Natural killer cell (primary cell): ENCODE measurements around the gene DOCK2. TPM values are rescaled to one million over a fixed set of nuclear protein-coding genes. Genes with fewer than 3 reads are reported as not detected.
"Not testable (repeated sequence)": the region's sequence is repeated elsewhere in the genome, so short reads cannot be mapped to it uniquely, and the experiment has no call there.

ENCODE experiments used
- ATAC-seq, 3 donors: fragments of 150-1000 bp in 2 of 3; fragments of 200-7000 bp in 1 of 3; cut with Tn5 transposase; 1 replicate in 1 of 3; 2 replicates in 2 of 3; pipeline ENCODE4 v1.10.0; 2021; ENCODE audit warnings: mild to moderate bottlenecking in 2 of 3, moderate library complexity in 2 of 3
- DNase-seq, 2 donors: peaks; one replicate each; pipeline versions ENCODE4 v3.0.0 to v3.0.0-alpha.2; 2013 to 2021; ENCODE audit warnings: mixed read lengths in 1 of 2
- H3K27ac ChIP-seq: one replicate; pipeline ENCODE4 v1.5.1; 2013; ENCODE audit warnings: mild to moderate bottlenecking, low read length
- H3K27me3 ChIP-seq: one replicate; pipeline ENCODE4 v1.6.1; 2013; ENCODE audit warnings: low read length; ENCODE audit not compliant: control insufficient read depth, insufficient read depth
- H3K36me3 ChIP-seq: one replicate; pipeline ENCODE4 v1.6.1; 2013; ENCODE audit warnings: low read length; ENCODE audit not compliant: control insufficient read depth, insufficient read depth
- H3K4me1 ChIP-seq: one replicate; pipeline ENCODE4 v1.6.1; 2013; ENCODE audit warnings: low read length; ENCODE audit not compliant: control insufficient read depth, insufficient read depth
- H3K4me3 ChIP-seq: one replicate; pipeline ENCODE4 v1.5.1; 2013; ENCODE audit warnings: low read length
- H3K9me3 ChIP-seq: one replicate; pipeline ENCODE4 v1.6.1; 2013; ENCODE audit warnings: low read length; ENCODE audit not compliant: control insufficient read depth, insufficient read depth
- H3K27ac Mint-ChIP-seq, 2 donors: one replicate each; pipeline ENCODE4 v1.8.0; 2022; ENCODE audit warnings: mild to moderate bottlenecking in 2 of 2, mixed read lengths in 2 of 2, moderate library complexity in 1 of 2
- H3K27me3 Mint-ChIP-seq, 2 donors: one replicate each; pipeline ENCODE4 v1.8.0; 2022; ENCODE audit warnings: low read depth in 2 of 2, mixed read lengths in 2 of 2
- H3K36me3 Mint-ChIP-seq: one replicate; pipeline ENCODE4 v1.8.0; 2022; ENCODE audit warnings: mixed read lengths
- H3K4me1 Mint-ChIP-seq, 2 donors: one replicate each; pipeline ENCODE4 v1.8.0; 2022; ENCODE audit warnings: mixed read lengths in 2 of 2
- H3K4me3 Mint-ChIP-seq: one replicate; pipeline ENCODE4 v1.8.0; 2022; ENCODE audit warnings: mild to moderate bottlenecking, moderate library complexity, mixed read lengths
- H3K9me3 Mint-ChIP-seq, 2 donors: one replicate each; pipeline ENCODE4 v1.8.0; 2022; ENCODE audit warnings: mixed read lengths in 2 of 2
- CTCF ChIP-seq: fragments of 200-600 bp; IDR thresholded peaks from one replicate; pipeline ENCODE4 v1.8.0; 2022; ENCODE audit warnings: antibody characterized with exemption
- WGBS: methylation state at CpG from one replicate; pipeline ENCODE4 v1.1.7; 2013; ENCODE audit warnings: missing lambda C conversion rate; ENCODE audit not compliant: insufficient coverage; 5-methylcytosine and 5-hydroxymethylcytosine counted together
- intact Hi-C: fragments of 100-400 bp; cut with micrococcal nuclease; formaldehyde crosslinking; loops from one replicate; pipeline ENCODE4 v1.14.2; 2022
- total RNA-seq, 4 donors: library from RNA; stranded (reverse); fragments of 120-200 nt in 1 of 4; gene quantifications; one replicate each; pipeline versions ENCODE4 v1.2.3 to v1.2.4, GENCODE V29; 2013 to 2022

DOCK2 gene
- total RNA-seq, 3 donors from 2014 or later (not counting 1 experiment from before 2014, with no cell fraction given): 317 to 361 (median 320) TPM

DNA sequence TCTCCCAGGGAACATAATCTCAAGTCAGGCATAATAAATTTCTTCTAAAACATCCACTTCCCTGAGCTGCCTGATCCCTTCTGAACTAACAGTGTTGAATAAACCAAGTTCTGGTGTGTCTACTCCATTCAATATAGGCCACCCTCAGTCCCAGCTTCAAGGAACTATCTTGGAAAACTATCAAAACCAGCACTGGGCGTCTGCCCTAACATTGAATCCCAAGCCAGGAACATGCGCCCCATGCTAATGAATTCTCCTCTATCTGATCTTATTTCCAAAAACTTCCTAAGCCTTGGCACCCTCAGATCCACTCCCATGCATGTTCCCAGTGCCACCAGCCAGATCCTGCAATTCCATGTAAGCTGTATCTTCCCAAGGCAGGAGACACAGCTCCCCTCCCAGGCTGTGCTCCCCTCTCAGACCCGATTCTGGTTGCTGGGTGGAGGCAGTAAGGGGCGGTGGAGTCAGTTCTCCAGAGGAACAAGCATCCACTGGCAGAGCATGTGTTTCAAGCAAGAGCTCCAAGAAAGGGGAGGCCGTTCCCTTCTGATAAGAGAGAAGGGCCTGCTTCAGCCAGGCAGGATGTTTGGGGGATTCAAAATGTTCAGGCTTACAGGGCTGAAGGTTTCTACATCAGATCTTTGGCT, 455.5 kb downstream of the DOCK2 start:
- H3K27me3 Mint-ChIP-seq: peaks cover 0 to under 1% of the 10 kb centered on the region in 2 donors
- no peak for DNase-seq
- H3K27ac Mint-ChIP-seq: no peak overlapping the region
- Histone ChIP-seq H3K4me1 (no peaks in the 10 kb centered on the region), H3K27me3 (no peaks in the 10 kb centered on the region), H3K27ac (no peak overlapping the region), H3K4me3 (no peak overlapping the region), H3K36me3 (no peaks in the 10 kb centered on the region), H3K9me3 (no peaks in the 10 kb centered on the region)
- H3K4me1 Mint-ChIP-seq: peaks cover 0 to 4% of the 10 kb centered on the region in 2 donors
- no peaks in the 10 kb centered on the region for H3K9me3 Mint-ChIP-seq
- no peaks in the 10 kb centered on the region for H3K36me3 Mint-ChIP-seq
- no peak for TF ChIP-seq CTCF
- WGBS: 85% methylated on average over 5 of the region's 5 CpGs
- intact Hi-C loops: no loop called here
- H3K4me3 Mint-ChIP-seq: no peak overlapping the region
- no peak for ATAC-seq

DNA sequence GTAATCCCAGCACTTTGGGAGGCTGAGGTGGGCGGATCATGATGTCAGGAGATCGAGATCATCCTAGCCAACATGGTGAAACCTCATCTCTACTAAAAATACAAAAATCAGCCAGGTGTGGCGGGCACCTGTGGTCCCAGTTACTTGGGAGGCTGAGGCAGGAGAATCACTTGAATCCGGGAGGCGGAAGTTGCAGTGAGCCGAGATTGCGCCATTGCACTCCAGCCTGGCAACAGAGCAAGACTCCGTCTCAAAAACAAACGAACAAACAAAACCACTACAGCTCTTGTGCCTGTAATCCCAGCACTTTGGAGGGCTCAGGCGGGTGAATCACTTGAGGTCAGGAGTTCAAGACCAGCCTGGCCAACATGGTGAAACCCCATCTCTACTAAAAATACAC, 457.3 kb downstream of the DOCK2 start:
- H3K4me1 Mint-ChIP-seq, H3K4me3 ChIP-seq, H3K36me3 ChIP-seq, intact Hi-C loops, H3K27ac Mint-ChIP-seq, H3K9me3 Mint-ChIP-seq, H3K27me3 Mint-ChIP-seq, ATAC-seq, H3K4me3 Mint-ChIP-seq, H3K4me1 ChIP-seq, DNase-seq, H3K36me3 Mint-ChIP-seq, H3K27ac ChIP-seq, H3K27me3 ChIP-seq, H3K9me3 ChIP-seq: not testable (repeated sequence)
- WGBS: 94% methylated on average over 10 of the region's 10 CpGs

DNA sequence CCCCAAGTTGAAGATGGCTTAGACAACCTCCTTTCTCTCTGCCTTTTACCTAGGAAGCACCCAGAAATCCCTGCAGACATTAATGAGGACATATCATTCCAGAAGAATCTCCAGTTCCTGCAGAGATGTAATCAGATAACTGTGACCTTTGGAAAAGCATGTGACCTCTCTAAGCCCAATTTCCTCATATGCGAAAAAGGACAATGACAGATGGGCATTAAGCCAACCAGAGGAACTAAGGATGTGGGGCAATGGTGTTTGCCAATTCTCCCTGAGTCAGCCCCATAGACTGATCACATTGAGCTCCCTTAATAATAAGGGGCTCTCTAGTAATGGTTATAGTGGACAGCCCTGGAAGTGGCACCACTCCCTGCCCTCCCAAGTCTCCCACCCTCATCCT, 458.6 kb downstream of the DOCK2 start:
- 78% methylated on average over 1 of the region's 1 CpG for WGBS
- intact Hi-C loops: no loop called here
- peaks cover 0 to 12% of the 10 kb centered on the region in 2 donors for H3K27me3 Mint-ChIP-seq

GRCh38 chr5:170097934-170098333, 460.9 kb downstream of the DOCK2 start:
- ATAC-seq (no peak), DNase-seq (no peak)
- Histone ChIP-seq H3K27me3 (no peaks in the 10 kb centered on the region), H3K27ac (no peak overlapping the region), H3K4me3 (no peak overlapping the region), H3K9me3 (no peaks in the 10 kb centered on the region), H3K36me3 (no peaks in the 10 kb centered on the region), H3K4me1 (no peaks in the 10 kb centered on the region)
- 41% methylated on average over 9 of the region's 9 CpGs for WGBS
- peaks cover 0 to 15% of the 10 kb centered on the region in 2 donors for H3K4me1 Mint-ChIP-seq
- H3K4me3 Mint-ChIP-seq: no peak overlapping the region
- TF ChIP-seq CTCF: no peak
- H3K27me3 Mint-ChIP-seq: peaks cover 0 to 13% of the 10 kb centered on the region in 2 donors
- H3K36me3 Mint-ChIP-seq: no peaks in the 10 kb centered on the region
- H3K27ac Mint-ChIP-seq: no peak overlapping the region
- no peaks in the 10 kb centered on the region for H3K9me3 Mint-ChIP-seq
- intact Hi-C loops: no loop called here

More for the DNA sequence above, 458.6 kb downstream of the DOCK2 start:
- DNase-seq (no peak), ATAC-seq (peak in 1 of 3 donors; percentile 21)
- H3K27me3 ChIP-seq: no peaks in the 10 kb centered on the region
- Mint-ChIP-seq H3K4me3 (no peak overlapping the region), H3K36me3 (no peaks in the 10 kb centered on the region), H3K4me1 (peaks cover 0 to 15% of the 10 kb centered on the region in 2 donors), H3K9me3 (no peaks in the 10 kb centered on the region), H3K27ac (no peak overlapping the region)
- no peak overlapping the region for H3K27ac ChIP-seq
- H3K4me1 ChIP-seq: no peaks in the 10 kb centered on the region
- TF ChIP-seq CTCF: no peak
- H3K4me3 ChIP-seq: no peak overlapping the region
- H3K36me3 ChIP-seq: no peaks in the 10 kb centered on the region
- no peaks in the 10 kb centered on the region for H3K9me3 ChIP-seq
